ENCODE results near the gene MX1. TPM values are rescaled to one million over a fixed set of nuclear protein-coding genes. Genes with fewer than 3 reads are reported as not detected.

The MX1 gene
- total and polyA plus RNA-seq, 11 donors = 6.2 to 53.9 (median 13.6) TPM

DNA sequence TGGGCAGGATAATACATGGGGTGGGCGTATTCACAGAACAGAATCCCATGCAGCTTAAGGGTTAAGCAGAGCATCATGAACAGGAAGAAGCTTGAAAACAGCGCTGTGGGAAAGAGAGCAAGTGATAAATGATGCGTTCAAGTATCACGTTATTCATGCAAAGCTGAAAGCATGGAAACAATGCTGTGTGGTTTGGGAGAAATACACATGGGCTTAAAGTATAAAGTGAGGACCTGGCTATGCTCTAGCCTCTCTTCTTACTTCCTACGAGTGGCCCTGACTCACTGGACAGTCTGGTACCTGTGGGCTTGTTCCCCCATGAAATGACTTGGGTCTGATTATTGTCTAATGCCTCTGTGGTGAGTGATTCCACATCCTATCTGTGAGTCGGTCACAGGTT, 56.3 kb downstream of the MX1 start:
- DNase-seq (no peak), ATAC-seq (no peak)
- Histone ChIP-seq H3K4me3 (no peak overlapping the region), H3K27me3 (peaks cover 0 to 20% (median 0%) of the 10 kb centered on the region in 9 donors), H3K36me3 (no peaks in the 10 kb centered on the region), H3K27ac (no peak overlapping the region), H3K4me1 (peaks cover 0 to 7% (median 0%) of the 10 kb centered on the region in 12 donors), H3K9me3 (no peaks in the 10 kb centered on the region)
- intact Hi-C loops (cut with DNase I) = no loop called here
- 37 to 48% (median 43%) methylated on average over 6 of the region's 6 CpGs for WGBS, 4 donors
- TF ChIP-seq, protein P1, sequence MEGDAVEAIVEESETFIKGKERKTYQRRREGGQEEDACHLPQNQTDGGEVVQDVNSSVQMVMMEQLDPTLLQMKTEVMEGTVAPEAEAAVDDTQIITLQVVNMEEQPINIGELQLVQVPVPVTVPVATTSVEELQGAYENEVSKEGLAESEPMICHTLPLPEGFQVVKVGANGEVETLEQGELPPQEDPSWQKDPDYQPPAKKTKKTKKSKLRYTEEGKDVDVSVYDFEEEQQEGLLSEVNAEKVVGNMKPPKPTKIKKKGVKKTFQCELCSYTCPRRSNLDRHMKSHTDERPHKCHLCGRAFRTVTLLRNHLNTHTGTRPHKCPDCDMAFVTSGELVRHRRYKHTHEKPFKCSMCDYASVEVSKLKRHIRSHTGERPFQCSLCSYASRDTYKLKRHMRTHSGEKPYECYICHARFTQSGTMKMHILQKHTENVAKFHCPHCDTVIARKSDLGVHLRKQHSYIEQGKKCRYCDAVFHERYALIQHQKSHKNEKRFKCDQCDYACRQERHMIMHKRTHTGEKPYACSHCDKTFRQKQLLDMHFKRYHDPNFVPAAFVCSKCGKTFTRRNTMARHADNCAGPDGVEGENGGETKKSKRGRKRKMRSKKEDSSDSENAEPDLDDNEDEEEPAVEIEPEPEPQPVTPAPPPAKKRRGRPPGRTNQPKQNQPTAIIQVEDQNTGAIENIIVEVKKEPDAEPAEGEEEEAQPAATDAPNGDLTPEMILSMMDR (IDR thresholded peaks at IDR 0.05) = no peak
- TF ChIP-seq POLR2A (IDR thresholded peaks at IDR 0.05) = no peak

DNA sequence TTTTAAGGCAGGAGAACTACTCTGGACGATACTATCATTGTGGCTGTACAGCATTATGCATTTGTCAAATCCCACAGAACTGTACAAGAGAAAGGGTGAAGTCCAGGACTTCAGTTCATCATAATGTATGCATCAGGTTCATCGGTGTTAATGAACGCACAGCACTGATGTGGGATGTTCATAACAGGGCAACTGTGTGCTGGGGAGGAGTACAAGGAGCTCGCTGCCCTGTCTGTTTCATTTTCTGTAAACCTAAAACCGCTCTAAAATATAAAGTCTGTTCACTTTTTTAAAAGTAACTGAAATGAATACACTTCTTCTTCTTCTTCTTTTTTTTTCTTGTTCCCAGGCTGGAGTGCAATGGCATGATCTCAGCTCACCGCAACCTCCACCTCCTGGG, 56.9 kb downstream of the MX1 start:
- 86 to 92% (median 90%) methylated on average over 6 of the region's 6 CpGs for WGBS, 4 donors
- Histone ChIP-seq H3K4me3 (no peak overlapping the region), H3K4me1 (peaks cover 0 to 7% (median 0%) of the 10 kb centered on the region in 12 donors), H3K36me3 (no peaks in the 10 kb centered on the region), H3K9me3 (no peaks in the 10 kb centered on the region), H3K27ac (no peak overlapping the region), H3K27me3 (peaks cover 0 to 20% (median 0%) of the 10 kb centered on the region in 9 donors)
- DNase-seq (no peak), ATAC-seq (no peak)
- intact Hi-C loops (cut with DNase I) = no loop called here
- no peak for TF ChIP-seq POLR2A (IDR thresholded peaks at IDR 0.05)
- TF ChIP-seq, protein P1 (IDR thresholded peaks at IDR 0.05) = no peak

DNA sequence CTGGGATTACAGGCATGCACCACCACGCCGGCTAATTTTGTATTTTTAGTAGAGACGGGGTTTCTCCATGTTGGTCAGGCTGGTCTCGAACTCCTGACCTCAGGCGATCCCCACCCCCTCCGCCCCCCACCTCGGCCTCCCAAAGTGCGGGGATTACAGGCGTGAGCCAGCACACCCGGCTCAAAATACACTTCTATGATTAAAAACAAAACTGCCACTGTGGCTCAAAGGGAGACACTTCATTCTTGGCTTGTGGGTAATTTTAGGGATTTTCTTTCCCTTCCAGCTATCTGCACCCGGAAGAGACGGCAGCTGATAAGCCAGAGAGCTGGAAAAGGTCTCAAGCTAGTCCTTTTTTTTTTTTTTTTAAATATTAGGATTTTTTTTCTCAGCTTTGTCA, 57.4 kb downstream of the MX1 start:
- no peak for ATAC-seq
- Histone ChIP-seq H3K27ac (no peak overlapping the region), H3K4me3 (no peak overlapping the region), H3K36me3 (no peaks in the 10 kb centered on the region), H3K9me3 (no peaks in the 10 kb centered on the region), H3K27me3 (peaks cover 0 to 16% (median 0%) of the 10 kb centered on the region in 9 donors), H3K4me1 (peaks cover 0 to 7% (median 0%) of the 10 kb centered on the region in 12 donors)
- DNase-seq = no peak
- intact Hi-C loops (cut with DNase I) = no loop called here
- WGBS, 4 donors = 50 to 58% (median 54%) methylated on average over 12 of the region's 12 CpGs
- TF ChIP-seq POLR2A (IDR thresholded peaks at IDR 0.05) = no peak
- TF ChIP-seq, protein P1 (IDR thresholded peaks at IDR 0.05) = no peak

DNA sequence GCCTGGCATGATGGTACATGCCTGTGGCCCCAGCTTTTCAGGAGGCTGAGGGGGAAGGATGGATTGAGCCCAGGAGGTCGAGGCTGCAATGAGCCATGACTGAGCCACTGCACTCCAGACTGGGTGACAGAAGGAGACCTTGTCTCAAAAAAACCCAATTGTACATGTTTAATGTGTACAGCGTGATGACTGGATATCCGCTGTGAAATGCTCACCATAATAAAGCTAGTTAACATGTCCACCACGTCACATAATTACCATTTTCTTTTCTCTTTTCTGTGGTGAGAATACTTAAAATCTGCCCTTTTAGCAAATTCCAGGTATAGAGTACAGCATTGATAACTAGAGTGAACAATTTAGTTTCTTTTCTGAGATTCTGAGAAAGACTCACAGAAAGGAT, 57.9 kb downstream of the MX1 start:
- TF ChIP-seq POLR2A (IDR thresholded peaks at IDR 0.05) = no peak
- TF ChIP-seq, protein P1 (IDR thresholded peaks at IDR 0.05) = no peak
- no peaks in the 10 kb centered on the region for H3K36me3 ChIP-seq
- DNase-seq (no peak), ATAC-seq (no peak)
- intact Hi-C loops (cut with DNase I) = no loop called here
- H3K4me1 ChIP-seq = peaks cover 0 to 7% (median 0%) of the 10 kb centered on the region in 12 donors
- WGBS, 4 donors = 84 to 92% (median 90%) methylated on average over 4 of the region's 4 CpGs
- H3K27me3 ChIP-seq = peaks cover 0 to 17% (median 0%) of the 10 kb centered on the region in 9 donors
- no peak overlapping the region for H3K27ac ChIP-seq
- no peak overlapping the region for H3K4me3 ChIP-seq
- H3K9me3 ChIP-seq = no peaks in the 10 kb centered on the region
